HepG2 (cell line): ENCODE results near the gene EGFLAM.

Experiments
- EZH2 ChIP-seq: conservative IDR thresholded peaks from 2 replicates; pipeline ENCODE4 v1.6.1; 2012; ENCODE audit warnings: mild to moderate bottlenecking, low read depth, low read length, moderate library complexity
- FOXJ3 ChIP-seq: sonication (generic); formaldehyde crosslinking; IDR thresholded peaks from 2 replicates; pipeline ENCODE4 v1.4.0; 2020; ENCODE audit warnings: missing genetic modification reagents, mild to moderate bottlenecking, borderline replicate concordance
- POLR2A ChIP-seq, 2 experiments: IDR thresholded peaks; 2 replicates each; pipeline ENCODE4 v1.6.1; 2011; ENCODE audit warnings: low read depth in 2 of 2, low read length in 2 of 2, mild to moderate bottlenecking in 1 of 2, moderate library complexity in 1 of 2; ENCODE audit not compliant: insufficient read depth in 1 of 2

- TF ChIP-seq EZH2 (no peak), FOXJ3 (no peak), POLR2A (IDR thresholded peaks at IDR 0.05; ENCODE audit: insufficient read depth in 1 of 2, low read depth in 2 of 2, low read length in 2 of 2) (no peak)
Measured at GRCh38 chr5:38267372-38267771, 9.0 kb downstream of the EGFLAM start.
